IgD-negative memory B cell (primary cell): ENCODE measurements around the gene RIPK1. TPM values are rescaled to one million over a fixed set of nuclear protein-coding genes. Genes with fewer than 3 reads are reported as not detected.
"Not testable (repeated sequence)": the region's sequence is repeated elsewhere in the genome, so short reads cannot be mapped to it uniquely, and the experiment has no call there.

Source experiments
- H3K27ac Mint-ChIP-seq, 3 donors: one replicate each; pipeline ENCODE4 v1.8.0; 2020 to 2022; ENCODE audit warnings: mild to moderate bottlenecking in 3 of 3, mixed read lengths in 3 of 3, moderate library complexity in 1 of 3
- H3K27me3 Mint-ChIP-seq: one replicate; pipeline ENCODE4 v1.8.0; 2021; ENCODE audit warnings: mixed read lengths
- H3K36me3 Mint-ChIP-seq: one replicate; pipeline ENCODE4 v1.8.0; 2020; ENCODE audit warnings: mild to moderate bottlenecking, mixed read lengths
- H3K4me1 Mint-ChIP-seq, 3 donors: one replicate each; pipeline ENCODE4 v1.8.0; 2020 to 2022; ENCODE audit warnings: mixed read lengths in 3 of 3, mild to moderate bottlenecking in 1 of 3
- H3K4me3 Mint-ChIP-seq, 4 donors: one replicate each; pipeline ENCODE4 v1.8.0; 2020 to 2022; ENCODE audit warnings: mild to moderate bottlenecking in 4 of 4, mixed read lengths in 4 of 4, moderate library complexity in 3 of 4
- H3K9me3 Mint-ChIP-seq, 3 donors: one replicate each; pipeline ENCODE4 v1.8.0; 2020 to 2021; ENCODE audit warnings: mixed read lengths in 3 of 3, mild to moderate bottlenecking in 1 of 3
- polyA plus RNA-seq: library from polyadenylated mRNA; unstranded; fragments of 300-500 nt; fragmentation: Illumina TruSeq; gene quantifications from one replicate; pipeline ENCODE4 v1.2.3, GENCODE V29; 2021

RIPK1 gene
- polyA plus RNA-seq: 13.0 TPM

- H3K4me1 Mint-ChIP-seq: peaks cover 23 to 36% (median 32%) of the 10 kb centered on the region in 3 donors
- no peaks in the 10 kb centered on the region for H3K27me3 Mint-ChIP-seq
- H3K9me3 Mint-ChIP-seq: no peaks in the 10 kb centered on the region
- peak within 1 kb of the TSS; percentile 97 to 99 (median 98) for H3K27ac Mint-ChIP-seq
- peak within 1 kb of the TSS; percentile 91 to 99 (median 98) for H3K4me3 Mint-ChIP-seq
- H3K36me3 Mint-ChIP-seq: peaks cover 2% of the 10 kb centered on the region
Observed at GRCh38 chr6:3068329-3069214, at the start of gene RIPK1. TSS of gene RIPK1 (plus strand) at chr6:3068494. CDS start at chr6:3076824, 8,330 bp downstream.

DNA sequence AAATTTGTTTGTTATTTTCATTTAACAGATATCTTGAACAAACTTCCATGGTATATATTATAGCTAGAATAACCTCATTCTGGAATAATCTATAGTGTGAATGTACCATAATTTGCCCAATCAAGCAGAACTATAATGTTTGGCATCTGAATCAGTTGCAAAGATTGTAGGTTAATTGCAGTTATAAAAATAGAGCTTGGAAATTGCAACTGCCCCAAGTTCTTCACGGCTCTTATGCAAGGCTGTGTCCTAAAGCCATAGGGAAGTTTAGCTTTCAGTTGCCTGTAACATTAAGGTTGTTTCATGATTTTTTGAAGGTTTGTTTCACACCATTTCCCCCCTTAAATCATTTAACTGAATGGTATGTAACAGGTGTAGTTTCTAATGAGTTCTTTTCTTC, 49.2 kb upstream of the RIPK1 start:
- Mint-ChIP-seq H3K27ac (peak overlapping the region in 1 of 3 donors; percentile 36), H3K27me3 (no peaks in the 10 kb centered on the region), H3K4me3 (no peak overlapping the region), H3K4me1 (peaks cover 13 to 20% (median 15%) of the 10 kb centered on the region in 3 donors), H3K9me3 (no peaks in the 10 kb centered on the region), H3K36me3 (peaks cover 10% of the 10 kb centered on the region)

GRCh38 chr6:3019749-3020320, 48.5 kb upstream of the RIPK1 start:
- H3K27ac Mint-ChIP-seq: peak overlapping the region in 2 of 3 donors; percentile 36 to 74
- no peaks in the 10 kb centered on the region for H3K27me3 Mint-ChIP-seq
- no peaks in the 10 kb centered on the region for H3K9me3 Mint-ChIP-seq
- H3K36me3 Mint-ChIP-seq: peaks cover 10% of the 10 kb centered on the region
- peak overlapping the region in 1 of 4 donors; percentile 2 for H3K4me3 Mint-ChIP-seq
- H3K4me1 Mint-ChIP-seq: peaks cover 15 to 24% (median 19%) of the 10 kb centered on the region in 3 donors

DNA sequence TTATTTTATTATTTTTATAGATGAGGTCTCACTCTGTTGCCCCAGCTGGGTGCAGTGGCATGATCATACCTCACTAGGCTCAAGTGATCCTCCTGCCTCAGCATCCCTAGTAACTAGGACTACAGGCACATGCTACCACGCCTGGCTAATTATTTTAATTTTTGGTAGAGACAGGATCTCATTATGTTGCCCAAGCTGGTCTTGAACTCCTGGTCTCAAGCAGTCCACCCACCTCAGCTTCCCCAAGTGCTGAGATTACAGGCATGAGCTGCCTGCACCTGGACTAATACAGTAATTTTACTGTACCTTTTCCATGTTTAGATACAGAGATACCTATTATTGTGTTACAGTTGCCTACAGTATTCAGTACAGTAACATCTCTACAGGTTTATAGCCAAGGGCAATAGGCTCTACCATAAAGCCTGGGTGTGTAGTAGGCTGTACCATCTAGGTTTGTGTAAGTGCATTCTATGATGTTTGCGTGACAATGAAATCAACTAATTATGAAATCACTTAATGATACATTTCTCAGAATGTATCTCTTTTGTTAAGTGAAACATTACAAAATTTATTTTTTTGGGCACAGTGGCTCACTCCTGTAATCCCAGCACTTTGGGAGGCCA, 47.2 kb upstream of the RIPK1 start:
- peak overlapping the region in 1 of 3 donors; percentile 74 for H3K27ac Mint-ChIP-seq
- not testable (repeated sequence) for H3K27me3 Mint-ChIP-seq, H3K9me3 Mint-ChIP-seq
- H3K36me3 Mint-ChIP-seq: peaks cover 10% of the 10 kb centered on the region
- peak overlapping the region in 1 of 4 donors; percentile 12 for H3K4me3 Mint-ChIP-seq
- peaks cover 20 to 32% (median 27%) of the 10 kb centered on the region in 3 donors for H3K4me1 Mint-ChIP-seq

DNA sequence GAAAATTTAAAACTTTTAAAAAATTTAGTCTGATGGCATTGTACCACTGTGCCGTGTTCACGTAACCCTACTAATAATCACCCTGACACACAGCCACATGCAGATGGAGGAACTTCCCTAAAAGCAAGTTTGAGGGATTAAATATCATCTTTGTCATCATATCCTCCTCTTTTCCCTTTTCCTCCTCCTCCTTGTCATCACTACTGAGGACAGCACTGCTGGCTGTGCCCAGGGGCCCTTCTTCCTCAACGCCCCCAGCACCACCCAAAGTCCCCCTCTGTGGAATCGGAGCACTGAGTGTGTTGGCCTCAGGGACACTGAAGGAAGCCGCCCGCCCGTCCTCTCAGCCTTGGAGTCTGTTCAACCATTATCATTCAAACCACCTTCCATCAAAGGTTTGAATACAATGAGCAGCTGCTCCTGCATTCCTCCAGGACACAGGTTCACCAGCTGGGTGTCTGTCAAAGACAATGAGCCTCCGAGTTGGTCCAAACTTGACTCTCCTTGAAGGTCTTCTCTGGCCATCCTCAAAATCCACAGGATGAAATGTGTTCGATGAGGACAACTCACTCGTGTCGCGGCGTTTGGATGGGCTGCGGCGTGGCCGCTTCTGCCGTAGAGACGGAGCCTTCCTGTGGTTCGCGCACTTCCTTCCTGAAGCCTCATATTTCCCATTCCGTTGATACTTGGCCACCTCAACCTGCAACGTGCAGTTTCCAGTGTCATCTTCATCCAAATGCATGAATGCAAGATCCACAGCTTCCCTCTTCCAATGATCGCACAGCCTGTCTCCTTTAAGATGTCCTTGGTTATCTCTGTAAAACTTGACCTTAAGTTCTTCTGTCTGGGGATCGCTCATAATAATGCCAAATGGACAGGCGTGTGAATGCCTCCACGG, 45.3 kb upstream of the RIPK1 start:
- Mint-ChIP-seq H3K27me3 (no peaks in the 10 kb centered on the region), H3K9me3 (no peaks in the 10 kb centered on the region), H3K27ac (peak overlapping the region; percentile 65 to 91 (median 76)), H3K4me1 (peaks cover 31 to 44% (median 41%) of the 10 kb centered on the region in 3 donors), H3K4me3 (peak overlapping the region; percentile 88 to 93 (median 91)), H3K36me3 (peaks cover 4% of the 10 kb centered on the region)

- peaks cover 4% of the 10 kb centered on the region for H3K36me3 Mint-ChIP-seq
- H3K4me3 Mint-ChIP-seq: peak overlapping the region; percentile 88 to 93 (median 91)
- H3K4me1 Mint-ChIP-seq: peaks cover 31 to 47% (median 47%) of the 10 kb centered on the region in 3 donors
- H3K9me3 Mint-ChIP-seq: no peaks in the 10 kb centered on the region
- H3K27me3 Mint-ChIP-seq: no peaks in the 10 kb centered on the region
- H3K27ac Mint-ChIP-seq: peak overlapping the region; percentile 65 to 91 (median 76)
Observed at GRCh38 chr6:3023663-3024483, 44.4 kb upstream of the RIPK1 start.

DNA sequence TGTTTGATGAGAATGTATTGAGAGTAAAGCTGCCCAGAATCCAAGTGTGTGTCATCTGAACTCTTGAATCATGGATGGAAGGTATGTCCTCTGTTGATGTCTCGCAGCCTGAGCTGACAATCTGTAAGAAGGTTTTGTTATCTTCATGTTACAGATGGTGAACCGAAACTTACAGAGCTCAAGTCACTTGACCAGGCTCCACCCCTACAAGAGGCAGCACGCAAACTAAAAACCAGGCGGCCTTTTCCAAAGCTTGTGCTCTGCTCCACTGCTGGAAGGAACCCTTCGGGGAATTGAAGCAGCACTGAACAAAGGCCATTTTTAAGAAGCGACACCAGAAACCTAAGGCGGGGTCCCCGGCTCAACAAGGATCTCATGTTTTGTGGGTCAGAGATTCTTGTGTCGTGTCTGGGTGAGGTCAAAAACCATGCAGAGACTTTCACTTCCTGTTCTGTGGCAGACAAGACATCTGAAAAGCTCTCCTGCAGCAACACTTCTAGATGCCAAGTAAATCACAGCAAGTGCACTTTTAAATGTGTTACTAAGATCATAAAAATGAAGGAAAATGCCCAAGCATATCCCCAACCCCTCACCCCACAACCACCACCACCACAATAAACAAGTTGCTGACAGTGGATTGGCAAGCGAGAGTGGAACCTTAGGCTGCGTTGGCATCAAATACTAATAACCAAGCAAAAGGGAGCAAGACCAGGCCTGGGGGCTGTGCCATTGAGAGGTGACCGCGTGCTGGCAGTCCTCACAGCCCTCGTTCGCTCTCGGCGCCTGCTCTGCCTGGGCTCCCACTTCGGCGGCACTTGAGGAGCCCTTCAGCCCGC, 41.3 kb upstream of the RIPK1 start:
- H3K36me3 Mint-ChIP-seq: no peaks in the 10 kb centered on the region
- peaks cover 33 to 49% (median 45%) of the 10 kb centered on the region in 3 donors for H3K4me1 Mint-ChIP-seq
- peaks cover 7% of the 10 kb centered on the region for H3K27me3 Mint-ChIP-seq
- peak overlapping the region; percentile 88 to 98 (median 90) for H3K27ac Mint-ChIP-seq
- no peaks in the 10 kb centered on the region for H3K9me3 Mint-ChIP-seq
- peak overlapping the region; percentile 76 to 93 (median 85) for H3K4me3 Mint-ChIP-seq

DNA sequence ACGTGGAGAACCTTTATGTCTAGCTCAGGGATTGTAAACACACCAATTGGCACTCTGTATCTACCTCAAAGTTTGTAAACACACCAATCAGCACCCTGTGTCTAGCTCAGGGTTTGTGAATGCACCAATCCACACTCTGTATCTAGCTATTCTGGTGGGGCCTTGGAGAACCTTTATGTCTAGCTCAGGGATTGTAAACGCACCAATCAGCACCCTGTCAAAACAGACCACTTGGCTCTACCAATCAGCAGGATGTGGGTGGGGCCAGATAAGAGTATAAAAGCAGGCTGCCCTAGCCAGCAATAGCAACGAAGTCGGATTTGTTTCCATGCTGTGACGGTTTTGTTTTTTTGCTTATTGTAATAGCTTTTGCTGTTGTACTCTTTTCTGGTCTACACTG, 40.1 kb upstream of the RIPK1 start:
- Mint-ChIP-seq H3K4me3 (peak overlapping the region in 1 of 4 donors; percentile 33), H3K27ac (peak overlapping the region in 2 of 3 donors; percentile 35 to 39), H3K4me1 (peaks cover 31 to 46% (median 40%) of the 10 kb centered on the region in 3 donors)
- H3K9me3 Mint-ChIP-seq, H3K36me3 Mint-ChIP-seq, H3K27me3 Mint-ChIP-seq: not testable (repeated sequence)

GRCh38 chr6:3031857-3032640, 36.2 kb upstream of the RIPK1 start:
- Mint-ChIP-seq H3K4me3 (no peak overlapping the region), H3K4me1 (peaks cover 8 to 16% (median 13%) of the 10 kb centered on the region in 3 donors), H3K27ac (peak overlapping the region in 1 of 3 donors; percentile 18), H3K9me3 (no peaks in the 10 kb centered on the region), H3K27me3 (peaks cover 7% of the 10 kb centered on the region), H3K36me3 (no peaks in the 10 kb centered on the region)

DNA sequence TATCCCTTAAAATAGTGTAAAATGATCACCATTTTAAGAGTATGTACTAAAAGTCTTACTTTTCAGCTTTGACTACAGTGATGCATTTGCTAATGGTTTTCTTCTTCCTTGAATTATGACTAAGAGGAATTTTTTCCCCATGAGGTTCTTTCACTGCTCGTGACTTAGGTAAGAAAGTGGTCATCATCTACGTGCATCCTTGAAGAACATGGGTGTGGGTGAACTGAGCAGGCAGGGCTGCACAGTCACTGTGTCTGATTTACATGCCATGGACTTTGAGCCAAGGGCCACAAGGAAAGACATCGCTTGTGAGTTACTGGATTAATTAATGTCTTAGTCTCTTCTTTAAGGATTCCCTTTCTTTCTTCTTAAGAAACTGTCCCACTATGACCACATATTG, 35.3 kb upstream of the RIPK1 start:
- Mint-ChIP-seq H3K36me3 (no peaks in the 10 kb centered on the region), H3K4me3 (no peak overlapping the region), H3K27ac (no peak overlapping the region), H3K4me1 (peaks cover 4 to 11% (median 9%) of the 10 kb centered on the region in 3 donors), H3K27me3 (peaks cover 10% of the 10 kb centered on the region), H3K9me3 (no peaks in the 10 kb centered on the region)

DNA sequence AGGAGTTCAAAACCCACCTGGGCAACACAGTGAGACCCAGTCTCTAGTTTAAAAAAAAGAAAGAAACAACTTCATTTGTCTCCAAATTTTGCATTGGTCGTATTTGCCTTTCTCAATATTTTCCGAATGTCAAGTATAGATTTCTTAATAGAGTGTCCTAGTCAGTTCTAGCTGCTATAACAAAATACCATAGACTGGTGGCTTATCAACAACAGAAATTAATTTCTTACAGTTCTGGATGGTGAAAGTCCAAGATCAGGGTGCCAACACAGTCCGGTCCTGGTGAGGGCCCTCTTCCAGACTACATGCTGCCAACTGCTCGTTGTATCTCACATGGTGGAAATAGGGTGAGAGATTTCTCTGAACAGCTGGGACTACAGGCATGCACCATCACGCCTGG, 34.6 kb upstream of the RIPK1 start:
- Mint-ChIP-seq H3K9me3 (no peaks in the 10 kb centered on the region), H3K36me3 (no peaks in the 10 kb centered on the region), H3K27ac (no peak overlapping the region), H3K27me3 (peaks cover 10% of the 10 kb centered on the region), H3K4me1 (peaks cover 4 to 6% (median 5%) of the 10 kb centered on the region in 3 donors), H3K4me3 (no peak overlapping the region)

DNA sequence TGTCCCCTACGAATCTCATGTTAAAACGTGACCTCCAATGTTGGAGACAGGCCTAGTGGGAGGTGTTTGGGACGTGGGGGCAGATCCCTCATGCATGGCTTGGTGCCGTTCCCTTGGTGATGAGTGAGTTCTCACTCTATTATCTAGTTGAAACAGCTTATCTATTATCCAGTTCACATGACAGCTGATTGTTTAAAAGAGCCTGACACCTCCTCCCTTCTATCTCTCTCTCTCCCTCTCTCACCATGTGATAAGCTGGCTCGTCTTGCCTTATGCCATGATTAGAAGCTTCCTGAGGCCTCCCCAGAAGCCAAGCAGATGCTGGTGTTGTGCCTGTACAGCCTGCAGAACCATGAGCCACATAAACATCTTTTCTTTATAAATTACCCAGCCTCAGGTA, 32.9 kb upstream of the RIPK1 start:
- no peaks in the 10 kb centered on the region for H3K36me3 Mint-ChIP-seq

More for the DNA sequence above, 32.9 kb upstream of the RIPK1 start:
- Mint-ChIP-seq H3K4me1 (peaks cover 4 to 6% (median 5%) of the 10 kb centered on the region in 3 donors), H3K9me3 (no peaks in the 10 kb centered on the region), H3K27ac (no peak overlapping the region), H3K27me3 (peaks cover 10% of the 10 kb centered on the region), H3K4me3 (no peak overlapping the region)
